GM12892 (cell line): ENCODE results near the gene PRLR.

ENCODE experiments used
- DNase-seq: peaks from one replicate; pipeline ENCODE4 v3.0.0; 2011; ENCODE audit not compliant: insufficient read length
- FAIRE-seq: peaks from 2 replicates; lab custom pipeline; 2011; peaks lifted over from hg19 to GRCh38; lab: Jason Lieb, UNC
- POLR2A ChIP-seq: IDR thresholded peaks from 2 replicates; pipeline ENCODE4 v1.6.1; 2011; ENCODE audit warnings: low read depth, low read length, control low read depth
- POLR2AphosphoS5 ChIP-seq: IDR thresholded peaks from 2 replicates; pipeline ENCODE4 v1.6.1; 2011; ENCODE audit warnings: low read depth, low read length, control low read depth
- TAF1 ChIP-seq: IDR thresholded peaks from 2 replicates; pipeline ENCODE4 v1.6.1; 2011; ENCODE audit warnings: low read depth, mild to moderate bottlenecking, control low read depth, low read length, borderline replicate concordance

PRLR gene

DNA sequence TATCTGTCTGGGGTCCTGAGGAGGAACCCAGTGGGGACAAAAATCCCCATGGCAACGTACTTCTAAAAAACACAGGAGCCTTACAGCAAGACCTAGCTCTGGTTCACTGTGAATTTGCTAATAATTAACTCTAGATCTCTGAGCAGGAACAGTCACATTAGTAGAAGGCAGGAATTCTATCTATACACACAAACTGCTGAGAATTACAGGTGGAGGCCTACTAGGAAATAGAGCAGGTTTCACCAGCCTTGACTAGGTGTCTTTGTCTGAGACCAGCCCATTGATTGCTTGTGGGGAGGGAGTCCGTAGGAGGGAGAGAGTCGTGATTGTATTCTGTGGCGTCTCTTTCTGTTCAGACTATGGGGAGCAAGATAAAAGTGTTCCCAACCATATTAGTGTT is 44.8 kb downstream of the PRLR start:
- DNase-seq, result no peak
- TF ChIP-seq POLR2A, result no peak
- TF ChIP-seq POLR2AphosphoS5, result no peak
- TF ChIP-seq TAF1, result no peak
- no peak for FAIRE-seq

- no peak for DNase-seq
- no peak for TF ChIP-seq POLR2A
- no peak for TF ChIP-seq POLR2AphosphoS5
- no peak for TF ChIP-seq TAF1
- FAIRE-seq, result no peak
Observed at GRCh38 chr5:35183556-35183955, 46.7 kb downstream of the PRLR start.

- FAIRE-seq (no peak), DNase-seq (no peak)
- no peak for TF ChIP-seq POLR2AphosphoS5
- no peak for TF ChIP-seq TAF1
- TF ChIP-seq POLR2A, result no peak
Observed at GRCh38 chr5:35182910-35183535, 47.3 kb downstream of the PRLR start.

- DNase-seq (no peak), FAIRE-seq (no peak)
- no peak for TF ChIP-seq POLR2AphosphoS5
- no peak for TF ChIP-seq TAF1
- no peak for TF ChIP-seq POLR2A
Observed at GRCh38 chr5:35182486-35182885, 47.8 kb downstream of the PRLR start.

GRCh38 chr5:35180046-35180445 is 50.2 kb downstream of the PRLR start:
- TF ChIP-seq POLR2A (no peak), POLR2AphosphoS5 (no peak), TAF1 (no peak)
- FAIRE-seq, result no peak
- DNase-seq, result no peak

- no peak for DNase-seq
- TF ChIP-seq TAF1 (no peak), POLR2A (no peak), POLR2AphosphoS5 (no peak)
- no peak for FAIRE-seq
Observed at GRCh38 chr5:35177783-35178182, 52.5 kb downstream of the PRLR start.

GRCh38 chr5:35172533-35172932 is 57.8 kb downstream of the PRLR start:
- FAIRE-seq, result no peak

DNA sequence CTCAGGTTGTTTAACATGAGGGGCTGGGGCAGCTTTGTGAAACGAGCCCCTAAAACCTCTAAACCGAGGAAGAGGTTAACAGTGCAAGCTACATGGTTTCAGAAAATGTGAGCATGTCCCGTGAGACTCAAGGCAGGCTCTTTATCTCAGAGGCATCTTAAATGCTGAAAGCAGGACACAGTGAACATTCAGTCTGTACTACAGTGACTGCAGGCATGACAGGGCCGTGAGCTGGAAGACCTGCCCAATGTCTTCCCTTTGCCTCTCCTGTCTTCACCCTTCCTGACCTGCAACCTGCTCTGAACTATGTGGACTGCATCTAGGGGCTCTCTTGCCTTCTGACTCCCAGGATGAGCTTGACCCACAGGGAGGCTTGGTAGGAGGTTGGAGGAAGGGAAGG is 58.3 kb downstream of the PRLR start:
- no peak for FAIRE-seq
- DNase-seq, result no peak
- TF ChIP-seq POLR2AphosphoS5 (no peak), POLR2A (no peak), TAF1 (no peak)

More at GRCh38 chr5:35172533-35172932, 57.8 kb downstream of the PRLR start:
- TF ChIP-seq POLR2AphosphoS5 (no peak), POLR2A (no peak), TAF1 (no peak)
- no peak for DNase-seq

DNA sequence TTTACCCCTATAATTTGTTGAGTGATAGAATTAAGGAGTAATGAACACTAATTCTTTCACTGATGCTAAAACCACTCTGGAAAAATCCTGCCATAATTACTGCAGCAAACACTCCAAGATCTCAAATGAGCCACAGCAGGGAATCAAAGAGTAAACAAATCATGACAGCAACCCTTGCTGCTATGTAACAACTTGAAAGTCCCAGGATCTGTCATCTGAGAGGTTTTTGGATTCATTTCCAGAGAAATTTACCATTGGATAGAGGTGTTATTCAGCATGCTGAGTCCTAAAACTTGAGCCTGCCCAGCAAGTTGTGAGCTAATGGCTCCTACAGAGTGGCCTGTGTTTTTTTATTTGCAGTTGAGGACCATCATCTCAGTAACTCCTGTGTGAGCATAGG is 59.2 kb downstream of the PRLR start:
- TF ChIP-seq TAF1, result no peak
- no peak for TF ChIP-seq POLR2AphosphoS5
- no peak for TF ChIP-seq POLR2A
- FAIRE-seq (no peak), DNase-seq (no peak)

DNA sequence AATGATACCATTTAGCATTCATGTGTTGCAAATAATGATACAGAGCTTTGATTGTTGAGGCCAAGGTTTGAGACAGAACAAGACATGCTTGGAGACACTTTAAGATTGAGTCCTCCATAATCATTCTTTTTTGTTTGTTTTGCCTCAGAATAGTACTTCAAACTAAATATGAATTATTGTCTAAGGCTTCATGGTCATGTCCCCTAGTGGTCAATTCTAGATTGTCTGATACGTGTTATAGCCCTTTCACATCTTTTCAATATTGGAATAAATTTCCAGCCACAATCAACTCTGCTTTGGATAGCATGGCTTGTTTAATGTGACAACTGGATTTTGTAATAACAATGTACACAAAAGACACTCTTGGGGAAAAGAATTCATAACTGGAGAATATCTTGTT is 64.2 kb downstream of the PRLR start:
- TF ChIP-seq POLR2AphosphoS5 (no peak), POLR2A (no peak)
- DNase-seq (no peak), FAIRE-seq (no peak)

- FAIRE-seq, result no peak
- no peak for DNase-seq
- TF ChIP-seq TAF1 (no peak), POLR2A (no peak), POLR2AphosphoS5 (no peak)
Observed at GRCh38 chr5:35164860-35165542, 65.3 kb downstream of the PRLR start.

- TF ChIP-seq TAF1, result no peak
- TF ChIP-seq POLR2AphosphoS5, result no peak
- no peak for TF ChIP-seq POLR2A
- no peak for FAIRE-seq
- DNase-seq, result no peak
Observed at GRCh38 chr5:35163710-35164033, 66.6 kb downstream of the PRLR start.
